Suppressor macrophage treated with lipopolysaccharide for 1 hour (primary cell): ENCODE measurements around the gene SAP25.
"Not testable (repeated sequence)": the region's sequence is repeated elsewhere in the genome, so short reads cannot be mapped to it uniquely, and the experiment has no call there.

ENCODE experiments used
- DNase-seq, 3 donors: peaks; one replicate each; pipeline ENCODE4 v3.0.0-alpha.2; 2020 to 2022

The SAP25 gene

GRCh38 chr7:100528108-100528866 lies 45.4 kb downstream of the SAP25 start:
- DNase-seq: not testable (repeated sequence)

GRCh38 chr7:100523192-100523591 lies 50.5 kb downstream of the SAP25 start:
- DNase-seq: not testable (repeated sequence)
